Measurements from ENCODE around the gene UBE2QL1.

UBE2QL1 gene

DNA sequence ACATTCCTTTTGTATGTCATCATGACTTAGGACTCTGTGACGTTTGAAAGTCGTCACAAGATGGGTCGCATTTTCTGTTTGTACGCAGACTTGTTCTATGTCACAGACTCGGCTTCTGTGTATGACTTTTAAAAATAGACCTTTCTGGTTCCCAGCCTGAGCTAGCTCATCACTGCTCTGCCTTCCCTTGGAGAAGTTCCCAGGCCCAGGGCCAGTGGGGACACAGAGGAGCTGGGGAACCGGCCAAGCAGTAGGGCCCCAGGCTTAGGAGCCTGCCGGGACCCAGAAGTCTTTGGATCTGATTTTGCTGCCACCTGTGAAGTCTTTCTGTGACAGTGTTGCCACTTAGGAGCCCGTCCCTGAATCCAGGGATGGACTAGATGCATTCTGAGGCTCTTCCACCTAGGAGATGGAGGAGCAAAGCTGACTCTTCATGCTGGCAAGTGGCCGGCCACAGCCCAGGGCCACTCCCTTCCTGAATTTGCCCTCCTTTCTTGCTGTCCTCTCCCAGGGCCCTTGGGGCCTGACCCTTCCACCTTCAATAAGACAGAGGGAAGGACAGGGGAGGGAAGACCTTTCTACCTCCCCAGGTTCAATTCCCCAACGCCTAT lies 18.1 kb upstream of the UBE2QL1 start:
- no peak for DNase-seq

DNA sequence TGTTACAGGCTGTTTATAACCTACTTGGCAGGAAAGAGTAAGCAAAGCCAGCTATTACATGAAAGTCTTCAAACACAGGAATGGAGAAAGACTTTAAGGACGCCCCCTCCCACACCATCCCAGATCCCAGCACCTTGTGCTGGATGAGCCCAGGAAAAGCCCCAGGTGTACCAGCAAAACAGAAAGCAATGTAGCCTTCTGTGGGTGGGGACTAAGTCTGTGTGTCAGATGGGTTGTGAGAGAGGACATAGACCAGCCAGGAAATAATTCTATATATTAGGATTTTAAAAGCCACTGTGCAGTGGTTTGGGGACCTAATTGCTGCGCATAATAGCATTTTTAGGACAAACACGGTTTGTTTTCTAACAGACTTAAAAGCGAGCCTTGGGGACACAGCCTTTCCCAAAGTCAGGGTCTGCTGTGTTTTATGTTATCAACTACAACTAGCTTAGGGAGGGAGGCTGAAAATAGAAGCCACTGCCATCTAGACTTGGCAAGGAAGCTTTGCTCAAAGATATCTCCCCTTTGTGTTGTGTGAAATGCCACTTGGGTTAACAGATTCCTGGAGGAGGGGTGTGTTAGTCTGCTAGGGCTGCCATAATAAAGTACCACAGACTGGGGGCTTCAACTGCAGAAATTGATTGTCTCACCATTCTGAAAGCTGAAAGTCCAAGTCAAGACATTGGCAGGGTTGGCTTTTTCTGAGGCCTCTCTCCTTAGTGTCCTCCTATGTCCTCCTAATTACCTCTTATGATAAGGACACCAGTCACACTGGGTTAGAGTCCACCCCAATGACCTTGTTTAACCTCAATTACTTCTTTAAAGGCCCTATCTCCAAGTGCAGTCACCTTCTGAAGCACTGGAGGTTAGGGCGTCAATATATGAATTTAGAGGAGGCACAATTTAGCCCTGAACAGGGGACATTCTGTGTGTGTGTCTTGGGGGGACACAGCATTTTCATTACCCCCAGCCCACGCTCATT lies 17.2 kb upstream of the UBE2QL1 start:
- DNase-seq = no peak

DNA sequence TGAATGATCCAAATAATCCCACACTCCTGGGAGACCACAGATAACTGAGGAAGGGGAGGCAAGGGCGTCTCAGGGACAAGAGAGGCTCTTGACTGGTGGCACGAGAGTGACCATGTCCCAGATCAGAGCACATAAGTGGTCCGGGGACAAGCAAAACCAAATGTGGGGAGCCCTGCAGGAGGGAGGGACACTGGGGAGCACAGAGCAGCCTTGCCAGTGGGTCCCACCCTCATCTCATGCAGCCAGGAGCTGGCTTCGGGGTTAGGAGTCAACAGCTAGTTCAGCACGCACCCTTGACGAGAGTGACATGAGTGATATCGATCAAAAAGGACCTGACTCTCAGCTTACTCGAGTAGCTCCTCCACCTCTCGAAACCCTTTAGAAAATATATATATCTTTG lies 16.5 kb upstream of the UBE2QL1 start:
- DNase-seq = no peak

DNA sequence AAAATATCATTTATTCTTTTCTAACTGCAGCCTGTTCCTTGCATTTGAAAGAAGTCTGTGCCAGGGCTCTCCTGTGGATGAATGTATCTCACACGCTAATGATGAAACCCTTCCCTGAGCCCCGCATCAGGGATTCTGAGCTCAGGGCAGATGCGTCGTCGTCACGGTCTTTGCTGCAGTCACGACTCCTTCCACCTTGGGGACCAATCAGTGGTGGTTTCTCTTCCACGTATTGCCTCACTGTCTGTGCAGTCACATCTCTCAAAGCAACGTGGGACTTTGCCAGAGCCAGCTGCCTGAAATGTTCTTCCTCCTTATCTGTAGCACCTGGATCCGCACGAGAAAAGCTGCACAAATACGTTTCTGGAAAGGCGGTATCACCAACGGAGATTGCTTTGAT lies 13.9 kb upstream of the UBE2QL1 start:
- no peak for DNase-seq

DNA sequence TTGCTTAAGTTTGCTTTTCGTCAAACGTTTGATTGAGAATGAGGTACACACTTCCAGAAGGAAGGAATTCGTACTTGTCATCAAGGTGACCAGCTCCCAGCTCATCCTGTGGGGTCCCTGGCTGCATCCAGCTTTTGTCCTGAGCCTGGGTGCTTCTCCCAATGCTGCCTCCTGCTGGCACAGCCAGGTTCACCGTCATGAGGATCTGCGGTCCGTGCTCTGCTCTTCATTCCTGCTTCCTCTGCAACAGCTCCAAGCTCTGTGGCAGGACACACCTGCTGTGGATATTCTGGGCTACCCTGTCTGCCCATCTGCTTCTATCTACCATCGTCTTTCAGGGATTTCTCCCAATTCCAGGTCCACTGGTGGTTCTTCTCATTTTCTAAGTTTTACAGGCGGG lies 13.3 kb upstream of the UBE2QL1 start:
- no peak for DNase-seq

DNA sequence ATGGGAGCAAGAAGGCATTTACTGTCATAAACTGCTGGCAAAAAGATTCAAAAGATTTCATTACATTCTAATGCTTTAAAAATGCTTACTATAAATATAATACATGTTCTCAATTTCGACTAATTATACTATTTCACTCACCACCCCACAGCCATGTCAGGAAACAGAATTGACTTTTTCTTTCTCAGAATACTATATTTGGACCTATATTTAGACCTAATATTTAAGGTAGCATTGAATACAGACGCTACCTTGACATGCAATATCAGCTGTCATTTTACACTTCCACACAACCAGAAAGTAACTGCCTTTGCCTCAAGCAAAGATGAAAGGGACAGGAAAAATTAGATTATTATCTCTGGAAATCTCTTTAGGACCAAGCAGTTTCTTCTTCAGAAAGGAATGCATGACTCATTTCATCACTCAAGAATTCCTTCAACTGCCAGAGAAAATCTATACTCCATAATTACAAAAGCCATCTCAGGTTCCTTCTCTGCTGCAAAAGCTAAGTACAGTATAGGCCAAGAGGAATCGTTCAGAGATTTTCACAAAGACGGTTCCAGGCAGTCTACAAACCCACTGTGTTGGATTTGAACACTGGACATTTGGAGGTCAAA lies 11.8 kb upstream of the UBE2QL1 start:
- DNase-seq = no peak

GRCh38 chr5:6439588-6440550 lies 8.8 kb upstream of the UBE2QL1 start:
- DNase-seq = no peak

DNA sequence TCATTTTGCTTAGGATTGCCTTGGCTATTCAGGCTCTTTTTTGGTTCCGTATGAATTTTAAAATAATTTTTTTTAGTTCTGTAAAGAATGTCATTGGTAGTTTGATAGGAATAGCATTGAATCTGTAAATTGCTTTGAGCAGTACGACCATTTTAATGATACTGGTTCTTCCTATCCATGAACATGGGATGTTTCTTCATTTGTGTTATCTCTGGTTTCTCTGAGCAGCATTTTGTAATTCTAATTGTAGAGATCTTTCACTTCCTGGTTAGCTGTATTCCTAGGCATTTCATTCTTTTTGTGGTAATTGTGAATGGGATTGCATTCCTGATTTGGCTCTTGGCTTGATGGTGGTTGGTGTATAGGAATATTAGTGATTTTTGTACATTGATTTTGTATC lies 6.3 kb upstream of the UBE2QL1 start:
- no peak for DNase-seq

- no peak for DNase-seq
These were observed 5.3 kb upstream of the UBE2QL1 start for GRCh38 chr5:6443326-6443725.

- no peak for DNase-seq
These were observed 2.6 kb upstream of the UBE2QL1 start for GRCh38 chr5:6446042-6446441.

DNA sequence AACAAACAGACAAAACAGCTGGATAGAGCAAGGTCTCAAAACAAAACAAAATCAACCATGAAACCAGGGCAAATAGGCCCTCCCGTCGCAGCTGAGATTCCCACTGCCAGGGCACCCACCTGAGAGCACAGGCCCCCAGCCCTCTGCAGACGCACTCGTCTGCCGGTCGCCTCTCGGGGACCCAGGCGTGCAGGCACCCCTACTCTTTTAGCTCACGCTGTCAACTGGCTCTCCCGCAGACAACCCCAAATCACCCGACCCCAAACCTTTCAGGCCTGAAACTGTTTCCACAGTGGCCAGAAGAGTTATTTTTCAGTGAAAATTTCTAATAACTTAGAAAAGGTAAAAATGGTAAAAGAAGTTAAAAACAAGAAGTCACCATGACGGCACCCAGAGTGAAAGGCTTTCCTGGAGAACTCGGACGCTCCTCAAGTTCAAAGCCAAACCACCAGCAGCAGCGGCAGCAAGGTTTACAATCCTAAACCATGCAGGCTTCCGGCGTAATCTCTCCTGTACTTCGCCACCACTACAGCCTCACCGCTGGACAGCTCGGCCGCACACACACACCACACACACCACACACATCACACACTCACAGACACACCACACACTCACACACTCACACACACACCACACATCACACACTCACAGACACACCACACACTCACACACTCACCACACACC lies 1.9 kb upstream of the UBE2QL1 start:
- no peak for DNase-seq

DNA sequence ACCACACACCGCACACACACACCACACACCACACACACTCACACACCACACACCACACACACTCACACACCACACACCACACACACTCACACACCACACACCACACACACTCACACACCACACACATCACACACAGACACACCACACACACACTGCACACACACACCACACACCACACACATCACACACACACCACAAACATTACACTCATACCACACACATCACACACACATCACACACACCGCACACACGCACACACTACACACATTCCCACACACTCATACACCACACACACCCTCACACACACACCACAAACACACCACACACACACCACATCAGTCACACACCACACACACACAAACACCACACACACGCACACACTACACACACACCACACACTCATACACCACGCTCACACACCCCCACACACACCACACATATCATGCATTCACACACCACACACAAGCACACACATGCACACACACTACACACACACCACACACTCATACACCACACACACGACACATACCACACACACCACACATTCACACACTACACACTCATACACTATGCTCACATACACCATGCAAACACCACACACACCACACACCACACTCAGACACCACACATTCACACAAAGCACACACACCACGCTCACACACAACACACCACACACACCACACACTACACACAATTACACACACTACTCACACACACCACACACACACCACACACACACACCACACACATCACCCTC lies 1.1 kb upstream of the UBE2QL1 start:
- DNase-seq = no peak

DNA sequence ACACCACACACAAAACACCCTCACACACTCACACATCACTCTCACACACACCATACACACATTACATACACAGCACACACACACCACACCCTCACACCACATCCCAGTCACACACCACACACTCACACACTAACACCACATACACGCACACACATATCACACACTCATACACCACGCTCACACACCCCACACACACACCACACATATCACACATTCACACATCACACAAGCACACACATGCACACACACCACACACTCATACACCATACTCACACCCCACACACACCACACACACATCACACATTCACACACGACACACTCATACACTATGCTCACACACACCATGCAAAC lies 543 bp upstream of the UBE2QL1 start:
- no peak for DNase-seq

- DNase-seq = no peak
These were observed 953 bp downstream of the UBE2QL1 start for GRCh38 chr5:6449465-6450158.

- no peak for DNase-seq
These were observed 1.7 kb downstream of the UBE2QL1 start for GRCh38 chr5:6450319-6450833.

GRCh38 chr5:6452622-6453504 lies 4.2 kb downstream of the UBE2QL1 start:
- no peak for DNase-seq

- DNase-seq = no peak
These were observed 5.4 kb downstream of the UBE2QL1 start for GRCh38 chr5:6453937-6454560.

DNA sequence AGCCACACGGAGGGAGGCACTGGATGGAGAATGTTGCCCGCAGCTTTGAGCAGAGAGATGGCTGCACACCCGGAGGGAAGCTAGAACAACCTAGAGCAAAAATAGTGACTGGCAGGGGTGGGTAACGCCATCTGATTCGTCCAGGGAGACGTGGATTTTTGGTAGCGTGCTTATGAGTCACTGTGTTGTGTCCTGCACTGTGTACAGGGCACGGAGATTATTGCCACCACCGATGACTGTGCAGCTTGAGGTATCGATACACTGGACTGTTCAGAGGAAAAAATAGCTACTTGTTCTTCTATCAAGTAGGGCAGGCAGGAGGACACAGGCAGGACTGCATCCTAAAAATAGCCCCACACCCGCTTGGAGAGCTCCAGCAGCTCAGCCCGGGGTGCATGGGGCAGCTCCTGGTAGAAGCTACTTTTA lies 6.0 kb downstream of the UBE2QL1 start:
- no peak for DNase-seq

All from activated CD4-positive, alpha-beta T cell treated with anti-CD3 and anti-CD28 coated beads, Interleukin-10, Interleukin-2, amounts not matched to agents 100 ng/mL and 50 ng/mL, durations not matched to agents 16 hours and 8 hours (primary cell).